ENCODE results near the gene DISC1.

DISC1 gene

DNA sequence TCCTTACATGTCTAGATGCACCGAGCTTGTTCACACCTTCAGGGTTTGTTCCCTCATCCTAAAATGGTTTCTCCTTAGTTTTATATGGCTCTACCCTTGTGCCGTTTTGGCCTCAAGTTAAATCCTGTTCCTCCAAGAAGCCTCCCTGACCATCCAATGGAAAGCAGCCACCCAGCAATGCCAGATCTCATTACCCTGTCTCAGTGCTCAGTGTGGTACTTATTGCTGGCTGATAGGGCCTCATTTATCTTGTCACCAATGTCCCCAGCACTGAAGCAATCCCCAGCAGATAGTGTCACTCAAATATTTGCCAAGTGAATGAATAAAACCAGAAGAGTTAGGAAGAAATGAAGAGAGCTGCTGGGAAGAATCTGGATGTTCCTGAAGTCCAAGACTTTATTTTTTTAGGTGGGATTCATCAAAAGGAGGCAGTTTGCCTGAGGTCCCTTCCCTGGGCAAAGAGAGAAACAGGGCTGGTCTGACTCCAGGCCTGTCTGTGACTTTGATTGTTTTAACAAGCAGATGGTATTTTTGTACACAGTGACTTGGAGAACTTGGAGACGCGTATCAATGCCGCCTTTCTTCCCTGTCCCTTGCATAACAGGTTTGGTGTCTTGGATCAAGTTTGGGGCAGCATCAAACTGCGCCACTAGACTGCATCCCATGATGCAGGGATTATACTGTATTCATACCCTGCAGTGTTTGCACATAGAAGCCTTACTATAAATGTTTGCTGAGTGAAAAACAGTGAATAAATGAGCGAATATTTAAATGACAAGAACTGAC, 221.2 kb downstream of the DISC1 start:
- no peak overlapping the region for H3K4me3 ChIP-seq (ENCODE audit: low read length)
- DNase-seq (ENCODE audit: low read depth) = no peak
- TF ChIP-seq, protein P1, sequence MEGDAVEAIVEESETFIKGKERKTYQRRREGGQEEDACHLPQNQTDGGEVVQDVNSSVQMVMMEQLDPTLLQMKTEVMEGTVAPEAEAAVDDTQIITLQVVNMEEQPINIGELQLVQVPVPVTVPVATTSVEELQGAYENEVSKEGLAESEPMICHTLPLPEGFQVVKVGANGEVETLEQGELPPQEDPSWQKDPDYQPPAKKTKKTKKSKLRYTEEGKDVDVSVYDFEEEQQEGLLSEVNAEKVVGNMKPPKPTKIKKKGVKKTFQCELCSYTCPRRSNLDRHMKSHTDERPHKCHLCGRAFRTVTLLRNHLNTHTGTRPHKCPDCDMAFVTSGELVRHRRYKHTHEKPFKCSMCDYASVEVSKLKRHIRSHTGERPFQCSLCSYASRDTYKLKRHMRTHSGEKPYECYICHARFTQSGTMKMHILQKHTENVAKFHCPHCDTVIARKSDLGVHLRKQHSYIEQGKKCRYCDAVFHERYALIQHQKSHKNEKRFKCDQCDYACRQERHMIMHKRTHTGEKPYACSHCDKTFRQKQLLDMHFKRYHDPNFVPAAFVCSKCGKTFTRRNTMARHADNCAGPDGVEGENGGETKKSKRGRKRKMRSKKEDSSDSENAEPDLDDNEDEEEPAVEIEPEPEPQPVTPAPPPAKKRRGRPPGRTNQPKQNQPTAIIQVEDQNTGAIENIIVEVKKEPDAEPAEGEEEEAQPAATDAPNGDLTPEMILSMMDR (conservative IDR thresholded peaks at IDR 0.05; ENCODE audit: low read depth, low read length) = no peak

DNA sequence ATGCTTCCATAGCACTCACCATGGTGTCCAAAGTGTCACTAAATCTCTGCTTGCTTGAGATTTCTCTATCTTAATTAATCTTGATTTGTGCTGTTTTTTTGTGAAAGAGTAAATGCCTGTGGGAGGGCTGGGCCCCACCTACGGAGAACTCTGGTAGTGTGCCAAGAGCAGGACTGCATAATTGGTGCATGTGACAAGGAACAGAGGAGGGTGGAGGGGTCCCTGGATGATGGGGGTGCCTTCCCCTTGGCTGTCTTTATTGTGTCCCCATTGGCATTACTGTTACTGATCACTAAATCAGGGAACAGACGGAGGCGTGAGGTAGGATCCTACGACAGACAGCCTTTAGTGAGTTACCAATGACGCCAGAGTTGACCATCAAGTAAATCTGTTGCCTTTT, 223.4 kb downstream of the DISC1 start:
- no peak overlapping the region for H3K4me3 ChIP-seq (ENCODE audit: low read length)
- TF ChIP-seq, protein P1 (conservative IDR thresholded peaks at IDR 0.05; ENCODE audit: low read depth, low read length) = no peak
- no peak for DNase-seq (ENCODE audit: low read depth)

DNA sequence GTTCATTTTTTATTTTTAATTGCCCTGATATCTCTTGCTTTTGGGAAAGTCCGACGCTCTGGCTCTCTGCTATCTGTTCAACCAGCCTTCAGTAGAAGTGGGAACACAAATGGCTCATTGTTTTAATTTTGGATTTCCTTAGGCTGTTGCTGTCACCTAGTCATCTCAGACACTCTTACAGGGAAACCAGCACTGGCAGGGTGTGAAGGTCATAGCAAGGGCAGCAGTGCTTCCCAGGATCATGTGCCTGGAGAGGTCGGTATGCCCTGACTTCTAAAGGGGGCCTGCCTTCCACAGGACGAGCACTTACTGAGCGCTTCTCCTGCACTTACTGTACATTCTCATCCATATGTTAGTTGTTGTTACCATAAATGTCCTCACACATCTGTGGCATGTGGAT, 224.2 kb downstream of the DISC1 start:
- DNase-seq (ENCODE audit: low read depth) = no peak
- TF ChIP-seq, protein P1 (conservative IDR thresholded peaks at IDR 0.05; ENCODE audit: low read depth, low read length) = no peak
- no peak overlapping the region for H3K4me3 ChIP-seq (ENCODE audit: low read length)

DNA sequence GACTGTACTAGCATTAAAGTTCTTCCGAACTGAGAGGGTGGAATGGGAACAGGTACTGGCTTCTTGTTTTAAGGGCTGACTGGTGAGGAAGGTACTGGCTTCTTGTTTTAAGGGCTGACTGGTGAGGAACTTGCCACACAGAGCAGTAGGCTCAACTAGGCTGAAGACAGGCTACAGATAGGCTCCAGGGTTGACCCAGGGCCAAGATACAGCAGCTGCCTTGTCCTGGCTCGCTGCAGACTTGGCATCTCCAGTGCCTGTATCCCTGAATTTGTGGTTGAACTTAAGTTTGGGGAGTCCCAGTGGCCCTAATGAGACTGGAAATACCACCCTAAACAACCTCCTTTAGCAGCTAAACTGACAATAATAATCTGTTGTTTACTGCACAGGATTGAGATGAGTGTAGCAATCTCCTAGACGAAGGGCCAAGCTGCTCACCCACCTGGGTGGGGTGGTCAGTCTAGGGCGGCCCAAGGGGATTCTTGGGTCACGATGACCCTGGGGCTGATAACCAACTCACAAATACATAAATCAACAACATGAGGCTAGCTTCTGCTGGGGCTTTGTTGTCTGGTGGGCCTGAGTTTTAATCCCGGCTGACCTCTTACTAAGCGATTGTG, 227.1 kb downstream of the DISC1 start:
- H3K4me3 ChIP-seq (ENCODE audit: low read length) = no peak overlapping the region
- no peak for DNase-seq (ENCODE audit: low read depth)

DNA sequence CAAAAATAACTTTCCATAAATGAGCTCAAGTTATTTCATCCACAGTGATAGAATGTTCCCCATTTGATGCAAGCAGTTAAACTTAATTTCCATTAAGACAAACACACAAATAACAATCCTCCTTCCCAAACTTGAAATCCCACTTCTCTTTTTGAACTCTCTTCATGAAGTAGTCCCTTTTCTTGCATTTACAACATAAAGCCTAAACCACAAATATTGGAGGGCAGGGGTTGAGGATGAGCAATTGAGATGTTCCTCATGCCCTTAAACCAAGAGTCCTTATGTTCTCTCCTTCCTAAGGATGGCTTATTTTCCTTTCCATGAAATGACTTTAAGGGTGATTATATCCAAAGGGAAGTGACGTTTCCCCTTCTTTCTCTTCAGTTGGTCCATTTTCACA, 228.8 kb downstream of the DISC1 start:
- no peak for DNase-seq (ENCODE audit: low read depth)
- TF ChIP-seq, protein P1 (conservative IDR thresholded peaks at IDR 0.05; ENCODE audit: low read depth, low read length) = no peak
- H3K4me3 ChIP-seq (ENCODE audit: low read length) = no peak overlapping the region

More for the DNA sequence above, 227.1 kb downstream of the DISC1 start:
- TF ChIP-seq, protein P1 (conservative IDR thresholded peaks at IDR 0.05; ENCODE audit: low read depth, low read length) = no peak

DNA sequence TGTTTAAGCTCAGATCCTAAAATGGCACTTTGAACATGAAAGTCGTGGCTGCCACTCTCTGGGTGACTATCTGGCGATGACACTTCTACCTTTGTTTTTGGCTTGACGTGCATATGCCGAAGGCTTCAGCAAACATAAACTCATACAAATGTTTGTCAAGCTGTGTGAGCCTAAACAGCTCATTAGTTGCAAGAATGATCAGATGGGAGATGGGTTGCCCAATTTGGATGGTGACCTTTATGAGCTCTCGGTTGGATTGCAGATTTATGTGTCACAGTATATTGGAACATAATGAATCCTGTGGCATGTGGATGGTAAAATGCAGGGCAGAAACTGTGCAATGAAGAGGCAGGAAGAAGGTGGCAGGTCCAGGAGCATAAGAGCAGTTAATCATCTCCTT, 229.3 kb downstream of the DISC1 start:
- no peak for DNase-seq (ENCODE audit: low read depth)
- TF ChIP-seq, protein P1 (conservative IDR thresholded peaks at IDR 0.05; ENCODE audit: low read depth, low read length) = no peak
- H3K4me3 ChIP-seq (ENCODE audit: low read length) = no peak overlapping the region

DNA sequence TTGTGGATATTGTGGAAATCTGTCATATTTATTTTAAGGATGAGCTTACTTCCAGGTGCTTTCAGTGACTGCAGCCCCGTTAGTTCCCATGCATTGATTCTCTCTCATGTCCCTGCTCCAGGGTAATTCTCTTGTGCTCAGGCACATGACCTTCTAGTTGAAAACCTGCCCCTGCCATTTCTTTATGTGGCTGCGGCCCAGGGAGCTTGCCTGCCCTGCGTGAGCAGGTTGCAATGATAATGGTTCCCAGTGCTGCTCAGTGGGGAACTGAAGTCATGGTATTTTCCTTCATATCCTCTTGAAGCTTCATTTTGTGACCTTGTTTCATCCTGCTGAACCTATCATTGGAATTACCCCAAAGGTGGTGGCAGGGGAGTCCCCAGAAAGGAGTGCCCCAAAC, 229.8 kb downstream of the DISC1 start:
- DNase-seq (ENCODE audit: low read depth) = no peak
- TF ChIP-seq, protein P1 (conservative IDR thresholded peaks at IDR 0.05; ENCODE audit: low read depth, low read length) = no peak
- no peak overlapping the region for H3K4me3 ChIP-seq (ENCODE audit: low read length)

Measured in retinal pigment epithelial cell (primary cell).